Measurements from ENCODE around the gene SNX5.

The SNX5 gene

DNA sequence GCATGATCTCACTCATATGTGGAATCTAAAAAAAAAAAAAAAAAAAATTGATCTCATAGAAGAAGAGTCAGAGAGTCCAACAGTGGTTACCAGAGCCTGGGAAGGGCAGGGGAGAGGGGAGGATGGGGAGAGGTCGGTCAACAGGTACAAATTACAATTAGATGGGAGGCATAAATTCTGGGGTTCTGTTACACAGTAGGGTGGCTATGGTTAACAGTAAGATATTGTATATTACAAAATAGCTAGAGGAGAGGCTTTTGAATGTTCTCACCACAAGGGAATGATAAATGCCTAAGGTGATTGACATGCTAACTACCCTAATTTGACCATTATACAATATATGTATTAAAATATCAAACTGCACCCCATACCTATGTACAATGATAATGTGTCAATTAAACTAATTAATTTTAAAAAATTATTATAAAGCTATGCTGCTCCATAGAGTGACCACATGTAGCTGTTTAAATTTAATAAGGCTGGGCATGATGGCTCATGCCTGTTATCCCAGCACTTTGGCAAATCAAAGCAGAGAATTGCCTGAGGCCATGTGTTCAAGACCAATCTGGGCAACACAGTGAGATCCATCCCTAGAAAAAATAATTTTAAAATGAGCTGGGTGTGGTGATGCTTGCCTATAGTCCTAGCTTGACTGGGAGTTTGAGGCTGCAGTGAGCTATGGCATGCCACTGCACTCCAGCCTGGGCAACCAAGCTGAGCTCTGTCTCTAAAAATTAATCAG, 70.9 kb downstream of the SNX5 start:
- TF ChIP-seq, protein P1, sequence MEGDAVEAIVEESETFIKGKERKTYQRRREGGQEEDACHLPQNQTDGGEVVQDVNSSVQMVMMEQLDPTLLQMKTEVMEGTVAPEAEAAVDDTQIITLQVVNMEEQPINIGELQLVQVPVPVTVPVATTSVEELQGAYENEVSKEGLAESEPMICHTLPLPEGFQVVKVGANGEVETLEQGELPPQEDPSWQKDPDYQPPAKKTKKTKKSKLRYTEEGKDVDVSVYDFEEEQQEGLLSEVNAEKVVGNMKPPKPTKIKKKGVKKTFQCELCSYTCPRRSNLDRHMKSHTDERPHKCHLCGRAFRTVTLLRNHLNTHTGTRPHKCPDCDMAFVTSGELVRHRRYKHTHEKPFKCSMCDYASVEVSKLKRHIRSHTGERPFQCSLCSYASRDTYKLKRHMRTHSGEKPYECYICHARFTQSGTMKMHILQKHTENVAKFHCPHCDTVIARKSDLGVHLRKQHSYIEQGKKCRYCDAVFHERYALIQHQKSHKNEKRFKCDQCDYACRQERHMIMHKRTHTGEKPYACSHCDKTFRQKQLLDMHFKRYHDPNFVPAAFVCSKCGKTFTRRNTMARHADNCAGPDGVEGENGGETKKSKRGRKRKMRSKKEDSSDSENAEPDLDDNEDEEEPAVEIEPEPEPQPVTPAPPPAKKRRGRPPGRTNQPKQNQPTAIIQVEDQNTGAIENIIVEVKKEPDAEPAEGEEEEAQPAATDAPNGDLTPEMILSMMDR (IDR thresholded peaks at IDR 0.05; ENCODE audit: control insufficient read depth, extremely low read depth, insufficient read depth): no peak
- DNase-seq (ENCODE audit: low read depth): no peak
- no peak overlapping the region for H3K4me3 ChIP-seq (ENCODE audit: low read depth, low read length)

DNA sequence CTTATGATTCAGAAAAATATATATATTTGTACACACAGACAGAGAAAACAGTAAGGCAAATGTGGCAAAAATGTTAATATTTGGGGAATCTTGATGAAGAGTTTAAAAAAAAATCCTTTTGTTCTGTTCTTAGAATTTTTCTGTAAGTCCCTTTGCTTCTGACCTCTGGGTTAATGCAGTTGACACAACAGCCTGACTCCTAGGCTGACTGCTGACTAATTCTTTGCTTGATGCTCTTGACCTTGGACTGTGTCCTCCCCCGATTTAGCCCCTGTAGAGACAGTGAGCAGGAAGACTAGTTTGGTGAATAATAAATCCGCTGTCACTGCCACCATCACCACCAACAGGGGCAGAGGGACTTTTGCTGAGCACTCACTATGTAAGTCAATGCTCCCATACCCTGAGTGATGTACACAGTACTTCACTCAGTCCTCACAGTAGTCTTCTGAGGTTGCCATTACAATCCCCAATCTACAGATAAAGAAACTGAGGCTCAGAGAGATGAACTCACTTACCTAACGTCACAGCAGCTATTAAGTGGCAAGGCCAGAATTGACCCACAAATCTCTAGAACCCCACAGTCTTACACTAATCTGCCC, 71.7 kb downstream of the SNX5 start:
- TF ChIP-seq, protein P1 (IDR thresholded peaks at IDR 0.05; ENCODE audit: control insufficient read depth, extremely low read depth, insufficient read depth): no peak
- H3K4me3 ChIP-seq (ENCODE audit: low read depth, low read length): no peak overlapping the region
- no peak for DNase-seq (ENCODE audit: low read depth)

DNA sequence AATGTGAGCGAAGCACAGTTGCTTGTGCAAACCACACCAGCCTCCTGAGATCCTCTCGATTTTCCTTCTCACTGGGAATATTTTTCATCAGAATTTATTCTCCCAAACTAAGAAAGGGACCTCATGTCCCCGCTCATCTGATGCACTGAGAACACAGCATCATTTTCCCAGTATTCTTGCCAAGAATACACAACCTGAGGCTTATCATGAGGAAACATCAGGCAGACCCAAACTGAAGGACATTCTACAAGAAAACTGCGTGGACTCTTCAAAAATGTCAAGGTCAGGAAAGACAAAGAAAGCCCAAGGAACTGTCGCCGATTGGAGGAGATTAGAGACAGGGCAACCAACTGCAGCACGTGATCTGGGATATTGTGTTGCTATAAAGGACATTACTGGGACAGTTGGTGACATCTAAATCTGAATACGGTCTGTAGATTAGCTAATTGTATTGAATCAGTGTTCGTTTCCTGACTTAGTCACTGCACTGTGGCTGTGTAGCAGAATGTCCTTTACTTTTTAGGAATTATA, 72.3 kb downstream of the SNX5 start:
- TF ChIP-seq, protein P1 (IDR thresholded peaks at IDR 0.05; ENCODE audit: control insufficient read depth, extremely low read depth, insufficient read depth): no peak
- no peak overlapping the region for H3K4me3 ChIP-seq (ENCODE audit: low read depth, low read length)
- no peak for DNase-seq (ENCODE audit: low read depth)

DNA sequence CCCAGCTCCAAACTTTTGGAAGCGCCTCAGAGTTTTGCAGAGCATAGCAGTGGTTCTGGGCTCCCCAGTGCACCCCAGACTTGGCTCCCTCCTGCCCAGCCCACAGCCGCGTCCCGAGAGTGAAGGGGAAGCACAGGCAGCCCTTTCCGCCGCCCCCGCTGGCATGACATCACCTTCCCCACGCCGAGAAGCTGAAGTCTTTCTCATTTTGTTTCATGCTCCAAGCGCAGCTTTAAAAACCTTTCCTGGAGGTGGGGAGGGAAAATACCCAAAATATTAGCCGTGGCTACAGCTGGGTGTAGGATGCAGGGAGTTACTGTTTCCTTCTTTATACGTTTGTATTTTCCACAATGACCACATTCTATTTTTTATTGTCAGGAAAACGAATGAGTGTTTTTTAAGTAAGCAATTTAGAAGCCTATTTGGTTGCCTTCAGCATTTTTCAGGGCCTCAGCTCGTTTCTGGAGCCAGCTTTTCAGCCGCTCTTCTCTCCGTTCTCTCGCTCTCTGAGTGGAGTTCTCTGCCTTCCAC, 72.9 kb downstream of the SNX5 start:
- DNase-seq (ENCODE audit: low read depth): no peak
- no peak overlapping the region for H3K4me3 ChIP-seq (ENCODE audit: low read depth, low read length)
- TF ChIP-seq, protein P1 (IDR thresholded peaks at IDR 0.05; ENCODE audit: control insufficient read depth, extremely low read depth, insufficient read depth): no peak

DNA sequence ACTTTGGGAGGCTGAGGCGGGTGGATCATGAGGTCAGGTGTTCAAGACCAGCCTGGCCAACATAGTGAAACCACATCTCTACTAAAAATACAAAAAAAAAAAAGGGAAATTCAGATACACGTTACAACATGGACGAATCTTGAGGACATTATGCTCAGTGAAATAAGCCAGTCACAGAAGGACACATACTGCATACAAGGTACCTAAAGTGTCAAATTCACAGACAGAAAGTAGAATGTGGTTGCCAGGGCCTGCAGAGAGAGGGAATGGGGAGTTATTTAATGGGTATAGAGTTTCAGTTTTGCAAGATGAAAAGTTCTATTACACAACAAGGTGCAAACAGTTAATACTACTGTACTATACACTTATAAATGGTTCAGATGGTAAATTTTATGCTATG, 75.1 kb downstream of the SNX5 start:
- H3K4me3 ChIP-seq (ENCODE audit: low read depth, low read length): no peak overlapping the region
- TF ChIP-seq, protein P1 (IDR thresholded peaks at IDR 0.05; ENCODE audit: control insufficient read depth, extremely low read depth, insufficient read depth): no peak
- DNase-seq (ENCODE audit: low read depth): no peak

DNA sequence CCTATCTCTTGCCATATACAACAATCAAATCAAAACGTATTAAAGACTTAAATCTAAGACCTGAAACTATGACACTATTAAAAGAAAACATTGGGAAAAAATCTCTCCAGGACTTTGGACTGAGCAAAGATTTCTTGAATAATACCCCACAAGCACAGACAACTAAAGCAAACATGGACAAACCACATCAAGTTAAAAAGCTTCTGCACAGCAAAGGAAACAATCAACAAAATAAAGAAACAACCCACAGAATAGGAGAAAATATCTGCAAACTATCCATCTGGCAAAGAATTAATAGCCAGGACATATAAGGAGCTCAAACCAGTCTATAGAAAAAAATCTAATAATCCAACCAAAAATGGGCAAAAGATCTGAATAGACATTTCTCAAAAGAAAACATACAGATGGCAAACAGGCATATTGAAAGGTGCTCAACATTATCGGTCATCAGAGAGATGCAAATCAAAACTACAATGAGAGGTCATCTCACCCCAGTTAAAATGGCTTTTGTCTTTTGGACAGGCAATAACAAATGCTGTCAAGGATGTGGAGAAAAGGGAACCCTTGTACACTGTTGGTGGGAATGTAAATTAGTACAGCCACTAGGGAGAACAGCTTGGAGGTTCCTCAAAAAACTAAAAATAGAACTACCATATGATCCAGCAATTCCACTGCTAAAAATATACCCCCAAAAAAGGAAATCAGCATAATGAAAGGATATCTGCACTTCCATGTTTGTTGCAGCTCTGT, 76.2 kb downstream of the SNX5 start:
- TF ChIP-seq, protein P1 (IDR thresholded peaks at IDR 0.05; ENCODE audit: control insufficient read depth, extremely low read depth, insufficient read depth): no peak
- H3K4me3 ChIP-seq (ENCODE audit: low read depth, low read length): no peak overlapping the region
- no peak for DNase-seq (ENCODE audit: low read depth)
